Measurements from ENCODE around the gene ZNF212. TPM values are rescaled to one million over a fixed set of nuclear protein-coding genes. Genes with fewer than 3 reads are reported as not detected.

Gene ZNF212
- total and polyA plus RNA-seq, 2 donors (not counting 3 experiments of a cell fraction or from before 2014, with no cell fraction given), result 3.6 to 9.0 TPM

GRCh38 chr7:149289262-149289661, 49.8 kb downstream of the ZNF212 start:
- Histone ChIP-seq H3K9me1 (replicated peaks; ENCODE audit: control insufficient read depth, extremely low read depth, insufficient read depth, low read length) (no peaks in the 10 kb centered on the region), H3K4me3 (replicated peaks in 1 of 3; ENCODE audit: insufficient read depth in 1 of 3, low read depth in 1 of 3, low read length in 3 of 3) (no peak overlapping the region), H3K9ac (replicated peaks; ENCODE audit: extremely low read depth, insufficient read depth, low read length) (no peak overlapping the region), H3K27ac (ENCODE audit: insufficient read depth, low read depth, low read length) (no peak overlapping the region), H3K4me1 (ENCODE audit: control insufficient read depth, extremely low read depth, insufficient read depth, low read length) (peaks cover 9% of the 10 kb centered on the region), H3K9me3 (replicated peaks; ENCODE audit: control insufficient read depth, insufficient read depth, low read length) (no peaks in the 10 kb centered on the region), H3K36me3 (ENCODE audit: control insufficient read depth in 2 of 2, extremely low read depth in 1 of 2, insufficient read depth in 2 of 2, low read length in 2 of 2) (peaks cover 0 to 3% of the 10 kb centered on the region in 2 experiments), H4K20me1 (replicated peaks; ENCODE audit: control insufficient read depth, extremely low read depth, insufficient read depth, low read length) (no peaks in the 10 kb centered on the region), H2AFZ (ENCODE audit: low read depth, low read length) (no peak overlapping the region), H3K79me2 (ENCODE audit: control insufficient read depth, insufficient read depth, low read length) (no peaks in the 10 kb centered on the region), H3K27me3 (ENCODE audit: control insufficient read depth in 2 of 2, insufficient read depth in 2 of 2, low read length in 2 of 2) (no peaks in the 10 kb centered on the region), H3K4me2 (ENCODE audit: insufficient read depth, low read length) (no peak overlapping the region)
- no TSS peak for BruUV-seq (replicated peaks)
- CTCF ChIA-PET, result no interaction called here
- dilution Hi-C loops (cut with MboI; ENCODE audit: extremely low pct_ligation_motif_present, low sequenced_read_pairs), result no loop called here
- no peak for TF ChIP-seq POLR2AphosphoS5 (IDR thresholded peaks at IDR 0.05; ENCODE audit: insufficient read depth, low read depth, low read length)
- no peak for TF ChIP-seq FOS (IDR thresholded peaks at IDR 0.05; ENCODE audit: borderline replicate concordance, insufficient read depth, low read length)
- TF ChIP-seq MYC (IDR thresholded peaks at IDR 0.05; ENCODE audit: low read depth, low read length), result no peak
- TF ChIP-seq JUN (IDR thresholded peaks at IDR 0.05; ENCODE audit: borderline replicate concordance, insufficient read depth, insufficient read length, low read depth), result no peak
- TF ChIP-seq MAX (IDR thresholded peaks at IDR 0.05; ENCODE audit: insufficient read depth, insufficient read length), result no peak
- TF ChIP-seq GATA2 (IDR thresholded peaks at IDR 0.05; ENCODE audit: insufficient read depth, insufficient read length, low read depth, low read length), result no peak
- intact Hi-C loops (cut with micrococcal nuclease), result loop anchor here (10.0 kb wide), 1 partner anchor 336 kb away; no protein-coding TSS in a partner anchor
- FAIRE-seq (no peak), DNase-seq (ENCODE audit: low read depth, low spot score) (no peak)
- POLR2A ChIA-PET, result interaction anchor here (0.6 kb wide), 1 partner anchor 28 kb away, joined by 8 read pairs; no protein-coding TSS in a partner anchor

- TF ChIP-seq POLR2AphosphoS5 (IDR thresholded peaks at IDR 0.05; ENCODE audit: insufficient read depth, low read depth, low read length) (no peak), FOS (IDR thresholded peaks at IDR 0.05; ENCODE audit: borderline replicate concordance, insufficient read depth, low read length) (no peak), MAX (IDR thresholded peaks at IDR 0.05; ENCODE audit: insufficient read depth, insufficient read length) (no peak), POLR2A (IDR thresholded peaks at IDR 0.05; ENCODE audit: low read depth, low read length) (no peak), JUN (IDR thresholded peaks at IDR 0.05; ENCODE audit: borderline replicate concordance, insufficient read depth, insufficient read length, low read depth) (no peak), GATA2 (IDR thresholded peaks at IDR 0.05; ENCODE audit: insufficient read depth, insufficient read length, low read depth, low read length) (no peak), EZH2 (IDR thresholded peaks at IDR 0.05; ENCODE audit: borderline replicate concordance, low read depth, low read length, severe bottlenecking) (no peak), MYC (IDR thresholded peaks at IDR 0.05; ENCODE audit: low read depth, low read length) (no peak), CTCF (IDR thresholded peaks at IDR 0.05; ENCODE audit: extremely low read depth in 1 of 2, insufficient read depth in 1 of 2, low read depth in 1 of 2, low read length in 2 of 2) (no peak)
- Histone ChIP-seq H2AFZ (ENCODE audit: low read depth, low read length) (no peak overlapping the region), H3K9ac (replicated peaks; ENCODE audit: extremely low read depth, insufficient read depth, low read length) (no peak overlapping the region), H3K27ac (ENCODE audit: insufficient read depth, low read depth, low read length) (no peak overlapping the region), H3K4me3 (replicated peaks in 1 of 3; ENCODE audit: insufficient read depth in 1 of 3, low read depth in 1 of 3, low read length in 3 of 3) (no peak overlapping the region), H4K20me1 (replicated peaks; ENCODE audit: control insufficient read depth, extremely low read depth, insufficient read depth, low read length) (no peaks in the 10 kb centered on the region), H3K27me3 (ENCODE audit: control insufficient read depth in 2 of 2, insufficient read depth in 2 of 2, low read length in 2 of 2) (no peaks in the 10 kb centered on the region), H3K9me1 (replicated peaks; ENCODE audit: control insufficient read depth, extremely low read depth, insufficient read depth, low read length) (no peaks in the 10 kb centered on the region), H3K9me3 (replicated peaks; ENCODE audit: control insufficient read depth, insufficient read depth, low read length) (no peaks in the 10 kb centered on the region), H3K4me2 (ENCODE audit: insufficient read depth, low read length) (no peak overlapping the region), H3K36me3 (ENCODE audit: control insufficient read depth in 2 of 2, extremely low read depth in 1 of 2, insufficient read depth in 2 of 2, low read length in 2 of 2) (peaks cover 0 to 3% of the 10 kb centered on the region in 2 experiments), H3K4me1 (ENCODE audit: control insufficient read depth, extremely low read depth, insufficient read depth, low read length) (peaks cover 8% of the 10 kb centered on the region), H3K79me2 (ENCODE audit: control insufficient read depth, insufficient read depth, low read length) (no peaks in the 10 kb centered on the region)
- dilution Hi-C loops (cut with MboI; ENCODE audit: extremely low pct_ligation_motif_present, low sequenced_read_pairs), result no loop called here
- ChIA-PET CTCF (no interaction called here), POLR2A (interaction anchor here (0.6 kb wide), 1 partner anchor 29 kb away, joined by 8 read pairs; no protein-coding TSS in a partner anchor)
- intact Hi-C loops (cut with micrococcal nuclease), result loop anchor here (10.0 kb wide), 1 partner anchor 335 kb away; no protein-coding TSS in a partner anchor
- no peak for DNase-seq (ENCODE audit: low read depth, low spot score)
- no TSS peak for BruUV-seq (replicated peaks)
- FAIRE-seq, result no peak
Observed at GRCh38 chr7:149289856-149290255, 50.4 kb downstream of the ZNF212 start.
